Neural cell (in vitro differentiated cells): ENCODE measurements around the gene VPS54. TPM values are rescaled to one million over a fixed set of nuclear protein-coding genes. Genes with fewer than 3 reads are reported as not detected.

Experiments
- H2AFZ ChIP-seq: fragments of 200-600, 300-800 bp; sonication (generic), shearing (Covaris generic); 2 replicates; pipeline ENCODE4 v1.6.0; 2014; ENCODE audit warnings: low read depth, mild to moderate bottlenecking, antibody characterized with exemption, low read length, moderate library complexity
- H3F3A ChIP-seq: fragments of 200-600 bp; shearing (Covaris generic); 2 replicates; pipeline ENCODE4 v1.6.1; 2016; ENCODE audit warnings: mild to moderate bottlenecking, moderate library complexity, mixed read lengths, antibody characterized with exemption, low read length; ENCODE audit not compliant: insufficient read depth, poor library complexity, severe bottlenecking
- H3K27ac ChIP-seq: fragments of 200-600, 300-800 bp; sonication (generic), shearing (Covaris generic); 2 replicates; pipeline ENCODE4 v1.5.1; 2014; ENCODE audit warnings: mild to moderate bottlenecking, low read length, moderate library complexity
- H3K27me3 ChIP-seq: fragments of 300-800, 200-600 bp; sonication (generic), shearing (Covaris generic); 2 replicates; pipeline ENCODE4 v1.6.0; 2014; ENCODE audit warnings: mild to moderate bottlenecking, low read depth, low read length, moderate library complexity; ENCODE audit not compliant: insufficient read depth
- H3K36me3 ChIP-seq: fragments of 300-800, 200-600 bp; sonication (generic), shearing (Covaris generic); 2 replicates; pipeline ENCODE4 v1.5.1; 2014; ENCODE audit warnings: mild to moderate bottlenecking, antibody characterized with exemption, low read length, moderate library complexity; ENCODE audit not compliant: insufficient read depth
- H3K4me2 ChIP-seq: fragments of 300-800, 200-600 bp; sonication (generic), shearing (Covaris generic); 2 replicates; pipeline ENCODE4 v1.6.0; 2014; ENCODE audit warnings: mild to moderate bottlenecking, low read length
- H3K4me3 ChIP-seq: fragments of 300-800, 200-600 bp; sonication (generic), shearing (Covaris generic); 2 replicates; pipeline ENCODE4 v1.5.1; 2014; ENCODE audit warnings: mild to moderate bottlenecking, low read length, moderate library complexity
- H3K79me2 ChIP-seq: fragments of 200-600 bp; shearing (Covaris generic); replicated peaks from 2 replicates; pipeline ENCODE4 v1.6.0; 2014; ENCODE audit warnings: mild to moderate bottlenecking, low read length, moderate library complexity; ENCODE audit not compliant: insufficient read depth
- H3K9ac ChIP-seq: fragments of 300-800, 200-600 bp; sonication (generic), shearing (Covaris generic); 2 replicates; pipeline ENCODE4 v1.6.1; 2016; ENCODE audit warnings: mild to moderate bottlenecking, low read length, mixed read lengths
- H3K9me2 ChIP-seq: fragments of 200-600 bp; shearing (Covaris generic); 2 replicates; pipeline ENCODE4 v1.6.1; 2016; ENCODE audit warnings: mild to moderate bottlenecking, low read length, mixed read lengths; ENCODE audit not compliant: insufficient read depth
- H3K9me3 ChIP-seq: fragments of 200-600, 300-800 bp; sonication (generic), shearing (Covaris generic); 2 replicates; pipeline ENCODE4 v1.6.1; 2016; ENCODE audit warnings: mild to moderate bottlenecking, mixed run types, low read length, moderate library complexity, mixed read lengths
- H4K20me1 ChIP-seq: fragments of 200-600 bp; shearing (Covaris generic); 2 replicates; pipeline ENCODE4 v1.6.1; 2016; ENCODE audit warnings: mild to moderate bottlenecking, mixed run types; ENCODE audit not compliant: insufficient read depth
- EP300 ChIP-seq: fragments of 450-650 bp; conservative IDR thresholded peaks from 2 replicates; pipeline ENCODE4 v1.6.1; 2014; ENCODE audit warnings: antibody characterized with exemption, mild to moderate bottlenecking, moderate library complexity; ENCODE audit not compliant: poor library complexity, severe bottlenecking
- EZH2 ChIP-seq: fragments of 200-600, 300-800 bp; shearing (Covaris generic), sonication (generic); IDR thresholded peaks from 2 replicates; pipeline ENCODE4 v1.6.1; 2014; ENCODE audit warnings: antibody characterized with exemption, low read length, borderline replicate concordance, mild to moderate bottlenecking; ENCODE audit not compliant: insufficient read depth, poor library complexity, severe bottlenecking
- MXI1 ChIP-seq: fragments of 450-650 bp; conservative IDR thresholded peaks from 2 replicates; pipeline ENCODE4 v1.6.1; 2014; ENCODE audit warnings: antibody characterized with exemption, mild to moderate bottlenecking; ENCODE audit not compliant: poor library complexity, severe bottlenecking
- POLR2AphosphoS5 ChIP-seq: IDR thresholded peaks from 2 replicates; pipeline ENCODE4 v1.6.1; 2012
- RAD21 ChIP-seq: fragments of 450-650 bp; conservative IDR thresholded peaks from 2 replicates; pipeline ENCODE4 v1.6.1; 2014; ENCODE audit warnings: antibody characterized with exemption, mild to moderate bottlenecking, moderate library complexity
- SMC3 ChIP-seq: fragments of 450-650 bp; conservative IDR thresholded peaks from 2 replicates; pipeline ENCODE4 v1.6.1; 2014; ENCODE audit warnings: antibody characterized with exemption, mild to moderate bottlenecking, moderate library complexity; ENCODE audit not compliant: poor library complexity
- TAF1 ChIP-seq: IDR thresholded peaks from 2 replicates; pipeline ENCODE4 v1.6.1; 2012; ENCODE audit warnings: low read depth
- polyA plus RNA-seq: library from polyadenylated mRNA; depleted of rRNA; stranded (reverse); fragments of >200 nt; gene quantifications from 2 replicates; pipeline ENCODE4 v1.2.3, GENCODE V29; 2014
- TF ChIP-seq, protein P1 (sequence below): IDR thresholded peaks from 2 replicates; pipeline ENCODE4 v1.6.1; 2012; ENCODE audit warnings: borderline replicate concordance
- TF ChIP-seq, protein P2 (sequence below): fragments of 450-650 bp; IDR thresholded peaks from 2 replicates; pipeline ENCODE4 v1.5.1; 2014; ENCODE audit warnings: antibody characterized with exemption, mild to moderate bottlenecking, moderate library complexity; ENCODE audit not compliant: poor library complexity, severe bottlenecking

The VPS54 gene
- polyA plus RNA-seq, 1 donor from 2014 or later = 34.2 TPM

DNA sequence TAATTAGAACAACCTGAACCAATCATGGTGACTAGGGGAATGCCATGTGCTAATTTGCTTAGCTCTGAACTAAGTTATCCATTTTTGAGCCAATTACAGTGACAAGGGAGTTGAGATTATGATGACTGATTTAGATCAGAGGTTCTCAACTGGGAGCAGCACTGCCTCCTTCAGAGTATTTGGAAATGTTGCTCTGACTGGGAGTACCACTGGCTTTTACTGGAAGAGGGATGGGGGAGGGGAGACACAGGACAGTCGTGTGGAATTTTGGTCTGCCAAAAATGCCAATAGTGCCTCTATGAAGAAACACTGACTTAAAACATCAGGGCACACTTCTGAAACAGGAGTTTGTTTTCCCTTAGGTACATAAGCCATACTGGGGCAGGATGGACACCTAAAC lies 48.1 kb upstream of the VPS54 start:
- no peak overlapping the region for H3K4me3 ChIP-seq
- no peak overlapping the region for H3K9ac ChIP-seq
- no peak overlapping the region for H3K4me2 ChIP-seq
- H3K79me2 ChIP-seq = no peaks in the 10 kb centered on the region
- no peaks in the 10 kb centered on the region for H3F3A ChIP-seq
- H4K20me1 ChIP-seq = no peaks in the 10 kb centered on the region
- H3K27ac ChIP-seq = no peak overlapping the region
- no peak overlapping the region for H2AFZ ChIP-seq
- H3K27me3 ChIP-seq = no peaks in the 10 kb centered on the region
- no peaks in the 10 kb centered on the region for H3K9me3 ChIP-seq
- H3K36me3 ChIP-seq = no peaks in the 10 kb centered on the region
- TF ChIP-seq MXI1 (no peak), EP300 (no peak), EZH2 (no peak), POLR2AphosphoS5 (no peak), TAF1 (no peak), SMC3 (no peak), RAD21 (no peak)
- TF ChIP-seq, protein P1, sequence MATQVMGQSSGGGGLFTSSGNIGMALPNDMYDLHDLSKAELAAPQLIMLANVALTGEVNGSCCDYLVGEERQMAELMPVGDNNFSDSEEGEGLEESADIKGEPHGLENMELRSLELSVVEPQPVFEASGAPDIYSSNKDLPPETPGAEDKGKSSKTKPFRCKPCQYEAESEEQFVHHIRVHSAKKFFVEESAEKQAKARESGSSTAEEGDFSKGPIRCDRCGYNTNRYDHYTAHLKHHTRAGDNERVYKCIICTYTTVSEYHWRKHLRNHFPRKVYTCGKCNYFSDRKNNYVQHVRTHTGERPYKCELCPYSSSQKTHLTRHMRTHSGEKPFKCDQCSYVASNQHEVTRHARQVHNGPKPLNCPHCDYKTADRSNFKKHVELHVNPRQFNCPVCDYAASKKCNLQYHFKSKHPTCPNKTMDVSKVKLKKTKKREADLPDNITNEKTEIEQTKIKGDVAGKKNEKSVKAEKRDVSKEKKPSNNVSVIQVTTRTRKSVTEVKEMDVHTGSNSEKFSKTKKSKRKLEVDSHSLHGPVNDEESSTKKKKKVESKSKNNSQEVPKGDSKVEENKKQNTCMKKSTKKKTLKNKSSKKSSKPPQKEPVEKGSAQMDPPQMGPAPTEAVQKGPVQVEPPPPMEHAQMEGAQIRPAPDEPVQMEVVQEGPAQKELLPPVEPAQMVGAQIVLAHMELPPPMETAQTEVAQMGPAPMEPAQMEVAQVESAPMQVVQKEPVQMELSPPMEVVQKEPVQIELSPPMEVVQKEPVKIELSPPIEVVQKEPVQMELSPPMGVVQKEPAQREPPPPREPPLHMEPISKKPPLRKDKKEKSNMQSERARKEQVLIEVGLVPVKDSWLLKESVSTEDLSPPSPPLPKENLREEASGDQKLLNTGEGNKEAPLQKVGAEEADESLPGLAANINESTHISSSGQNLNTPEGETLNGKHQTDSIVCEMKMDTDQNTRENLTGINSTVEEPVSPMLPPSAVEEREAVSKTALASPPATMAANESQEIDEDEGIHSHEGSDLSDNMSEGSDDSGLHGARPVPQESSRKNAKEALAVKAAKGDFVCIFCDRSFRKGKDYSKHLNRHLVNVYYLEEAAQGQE = no peak
- TF ChIP-seq, protein P2, sequence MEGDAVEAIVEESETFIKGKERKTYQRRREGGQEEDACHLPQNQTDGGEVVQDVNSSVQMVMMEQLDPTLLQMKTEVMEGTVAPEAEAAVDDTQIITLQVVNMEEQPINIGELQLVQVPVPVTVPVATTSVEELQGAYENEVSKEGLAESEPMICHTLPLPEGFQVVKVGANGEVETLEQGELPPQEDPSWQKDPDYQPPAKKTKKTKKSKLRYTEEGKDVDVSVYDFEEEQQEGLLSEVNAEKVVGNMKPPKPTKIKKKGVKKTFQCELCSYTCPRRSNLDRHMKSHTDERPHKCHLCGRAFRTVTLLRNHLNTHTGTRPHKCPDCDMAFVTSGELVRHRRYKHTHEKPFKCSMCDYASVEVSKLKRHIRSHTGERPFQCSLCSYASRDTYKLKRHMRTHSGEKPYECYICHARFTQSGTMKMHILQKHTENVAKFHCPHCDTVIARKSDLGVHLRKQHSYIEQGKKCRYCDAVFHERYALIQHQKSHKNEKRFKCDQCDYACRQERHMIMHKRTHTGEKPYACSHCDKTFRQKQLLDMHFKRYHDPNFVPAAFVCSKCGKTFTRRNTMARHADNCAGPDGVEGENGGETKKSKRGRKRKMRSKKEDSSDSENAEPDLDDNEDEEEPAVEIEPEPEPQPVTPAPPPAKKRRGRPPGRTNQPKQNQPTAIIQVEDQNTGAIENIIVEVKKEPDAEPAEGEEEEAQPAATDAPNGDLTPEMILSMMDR = no peak
- no peaks in the 10 kb centered on the region for H3K9me2 ChIP-seq

DNA sequence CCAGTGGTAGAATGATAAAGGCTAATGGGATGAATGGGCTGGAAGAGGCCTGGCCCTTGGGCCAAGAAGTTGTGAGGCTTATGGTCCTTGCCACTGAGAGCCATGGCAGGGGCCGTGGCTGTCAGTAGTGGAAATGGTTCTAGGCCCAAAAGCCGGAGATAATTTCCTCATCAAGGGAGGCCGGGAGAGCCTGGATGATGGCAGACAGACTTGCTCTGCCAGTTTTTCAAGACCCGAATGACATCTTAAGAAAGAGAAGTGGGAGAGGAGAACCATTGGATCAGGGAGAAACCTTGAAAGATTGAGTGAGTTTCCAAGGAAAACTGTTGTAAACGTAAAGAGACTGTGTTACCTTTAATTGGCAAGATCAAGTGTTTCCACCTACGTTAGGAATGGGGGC lies 46.3 kb upstream of the VPS54 start:
- H3K9me2 ChIP-seq = no peaks in the 10 kb centered on the region
- H3K4me3 ChIP-seq = no peak overlapping the region
- no peak for TF ChIP-seq RAD21
- TF ChIP-seq TAF1 = no peak
- no peak for TF ChIP-seq EP300
- no peak for TF ChIP-seq MXI1
- TF ChIP-seq POLR2AphosphoS5 = no peak
- TF ChIP-seq EZH2 = no peak
- no peak for TF ChIP-seq SMC3
- TF ChIP-seq, protein P1 = no peak
- TF ChIP-seq, protein P2 = no peak
- no peak overlapping the region for H3K4me2 ChIP-seq
- no peaks in the 10 kb centered on the region for H4K20me1 ChIP-seq
- no peaks in the 10 kb centered on the region for H3F3A ChIP-seq
- H3K9ac ChIP-seq = no peak overlapping the region
- H3K27ac ChIP-seq = no peak overlapping the region
- H3K79me2 ChIP-seq = no peaks in the 10 kb centered on the region
- H2AFZ ChIP-seq = no peak overlapping the region
- H3K9me3 ChIP-seq = no peaks in the 10 kb centered on the region
- H3K36me3 ChIP-seq = no peaks in the 10 kb centered on the region
- no peaks in the 10 kb centered on the region for H3K27me3 ChIP-seq
